ENCODE data around the gene NAA10. TPM values are rescaled to one million over a fixed set of nuclear protein-coding genes. Genes with fewer than 3 reads are reported as not detected.

NAA10 gene
- total and polyA plus RNA-seq, 2 of the 13 experiments (the other 11 are each of a cell fraction or from before 2014, with no cell fraction given), result 49.2 to 51.7 TPM

DNA sequence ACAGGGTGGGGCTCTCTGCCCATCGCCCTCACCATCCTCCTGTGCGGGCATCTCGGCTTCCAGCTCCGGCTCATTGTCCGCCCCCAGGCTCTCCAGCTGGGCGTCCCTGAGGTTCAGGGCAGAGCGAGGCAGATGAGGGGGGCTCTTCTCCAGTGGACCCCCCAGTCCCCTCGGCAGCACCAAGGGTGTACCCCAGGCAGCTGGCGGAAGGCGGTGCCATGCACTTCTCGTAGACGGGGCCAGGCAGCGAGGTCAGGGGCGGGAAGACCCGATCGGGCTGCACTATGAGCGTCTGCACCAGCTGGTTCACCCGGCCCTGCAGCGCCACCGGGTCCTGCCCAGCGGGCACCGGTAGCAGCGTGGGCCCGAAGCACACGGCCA lies 24.9 kb downstream of the NAA10 start:
- H3K4me3 ChIP-seq (replicated peaks in 1 of 3; ENCODE audit: insufficient read depth in 1 of 3, low read depth in 2 of 3, low read length in 3 of 3), result no peak overlapping the region
- intact Hi-C loops (cut with micrococcal nuclease; ENCODE audit: unreplicated experiment), result no loop called here
- FAIRE-seq, result no peak
- H3K4me2 ChIP-seq (ENCODE audit: low read depth, low read length), result no peak overlapping the region
- H3K79me2 ChIP-seq (ENCODE audit: insufficient read depth, low read length), result no peaks in the 10 kb centered on the region
- ATAC-seq, result no peak
- no peak for DNase-seq (ENCODE audit: low spot score)
- H3K27me3 ChIP-seq (ENCODE audit: control insufficient read depth in 1 of 2, insufficient read depth in 2 of 2, low read length in 2 of 2), result peaks cover 0 to 4% of the 10 kb centered on the region in 2 experiments; a peak in 2 of 5 replicates
- ChIA-PET POLR2A (no interaction called here), CTCF (ENCODE audit: low intra/inter-chr PET ratio, low total read pairs) (no interaction called here)
- peaks cover 5% of the 10 kb centered on the region for H3K4me1 ChIP-seq (ENCODE audit: insufficient read depth, low read length)
- WGBS (ENCODE audit: low lambda C conversion rate), result no CpG with 5 or more reads among the region's 25 CpGs
- H3K9ac ChIP-seq (ENCODE audit: insufficient read depth, low read depth, low read length), result no peak overlapping the region
- BruUV-seq (replicated peaks), result no TSS peak
- no peaks in the 10 kb centered on the region for H3K36me3 ChIP-seq (replicated peaks in 1 of 2; ENCODE audit: control insufficient read depth in 1 of 2, insufficient read depth in 2 of 2, low read length in 2 of 2)
- no peaks in the 10 kb centered on the region for H3K9me3 ChIP-seq (ENCODE audit: low read length)
- no peaks in the 10 kb centered on the region for H4K20me1 ChIP-seq (ENCODE audit: insufficient read depth, low read length)
- no peak for TF ChIP-seq NR2F1 (CRISPR knock-in tag; IDR thresholded peaks at IDR 0.05)
- TF ChIP-seq CBX2 (IDR thresholded peaks at IDR 0.05; ENCODE audit: low read depth, low read length), result no peak
- no peak for TF ChIP-seq CBX2 (CRISPR knock-in tag; IDR thresholded peaks at IDR 0.05; ENCODE audit: low read depth)
- no peak for TF ChIP-seq NONO (IDR thresholded peaks at IDR 0.05)
- TF ChIP-seq NONO (CRISPR knock-in tag; conservative IDR thresholded peaks at IDR 0.05), result no peak
- no peak for TF ChIP-seq PHF20 (CRISPR knock-in tag; IDR thresholded peaks at IDR 0.05)
- TF ChIP-seq, protein P1, sequence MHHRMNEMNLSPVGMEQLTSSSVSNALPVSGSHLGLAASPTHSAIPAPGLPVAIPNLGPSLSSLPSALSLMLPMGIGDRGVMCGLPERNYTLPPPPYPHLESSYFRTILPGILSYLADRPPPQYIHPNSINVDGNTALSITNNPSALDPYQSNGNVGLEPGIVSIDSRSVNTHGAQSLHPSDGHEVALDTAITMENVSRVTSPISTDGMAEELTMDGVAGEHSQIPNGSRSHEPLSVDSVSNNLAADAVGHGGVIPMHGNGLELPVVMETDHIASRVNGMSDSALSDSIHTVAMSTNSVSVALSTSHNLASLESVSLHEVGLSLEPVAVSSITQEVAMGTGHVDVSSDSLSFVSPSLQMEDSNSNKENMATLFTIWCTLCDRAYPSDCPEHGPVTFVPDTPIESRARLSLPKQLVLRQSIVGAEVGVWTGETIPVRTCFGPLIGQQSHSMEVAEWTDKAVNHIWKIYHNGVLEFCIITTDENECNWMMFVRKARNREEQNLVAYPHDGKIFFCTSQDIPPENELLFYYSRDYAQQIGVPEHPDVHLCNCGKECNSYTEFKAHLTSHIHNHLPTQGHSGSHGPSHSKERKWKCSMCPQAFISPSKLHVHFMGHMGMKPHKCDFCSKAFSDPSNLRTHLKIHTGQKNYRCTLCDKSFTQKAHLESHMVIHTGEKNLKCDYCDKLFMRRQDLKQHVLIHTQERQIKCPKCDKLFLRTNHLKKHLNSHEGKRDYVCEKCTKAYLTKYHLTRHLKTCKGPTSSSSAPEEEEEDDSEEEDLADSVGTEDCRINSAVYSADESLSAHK (CRISPR knock-in tag; IDR thresholded peaks at IDR 0.05; ENCODE audit: borderline replicate concordance), result no peak
- no peak for TF ChIP-seq SIN3B (IDR thresholded peaks at IDR 0.05; ENCODE audit: low read length)
- TF ChIP-seq PPARG (CRISPR knock-in tag; conservative IDR thresholded peaks at IDR 0.05), result no peak
- H3K27ac ChIP-seq (ENCODE audit: extremely low read length, insufficient read depth, low read length), result no peak overlapping the region
- in situ Hi-C loops (cut with HindIII; ENCODE audit: extremely low pct_ligation_motif_present, low pct_unique_long_range_greater_than_20kb), result no loop called here
- no peak overlapping the region for H2AFZ ChIP-seq (ENCODE audit: low read length)
